ENCODE data around the gene CUL3. TPM values are rescaled to one million over a fixed set of nuclear protein-coding genes. Genes with fewer than 3 reads are reported as not detected.

The CUL3 gene
- total RNA-seq, 2 experiments from 2014 or later: 50.6 to 155 TPM

DNA sequence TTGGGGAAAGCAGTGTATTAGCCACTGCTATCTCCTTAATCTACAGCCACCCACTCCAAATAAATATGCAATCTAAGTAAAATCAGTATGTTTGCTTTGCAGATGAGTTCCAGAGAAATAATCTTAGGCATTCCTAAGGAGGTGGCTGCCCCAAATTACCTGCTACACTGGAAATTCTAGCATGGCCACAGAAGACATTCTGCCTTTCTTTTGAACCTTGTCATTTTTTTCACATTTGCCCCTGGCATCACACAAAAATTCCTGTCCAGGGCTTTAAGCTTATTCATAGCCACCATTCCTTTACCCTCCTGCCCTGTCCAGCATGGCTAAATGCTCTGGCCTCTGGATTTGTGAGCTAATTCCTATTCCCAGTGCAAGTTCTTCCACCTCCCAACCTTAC, 146.4 kb downstream of the CUL3 start:
- BruUV-seq (replicated peaks): no TSS peak
- no peak for DNase-seq (ENCODE audit: low spot score)
- Histone ChIP-seq H3K4me3 (ENCODE audit: low read depth, low read length, poor library complexity, severe bottlenecking) (no peak overlapping the region), H3K4me1 (ENCODE audit: insufficient read depth, low read length, poor library complexity, severe bottlenecking) (no peaks in the 10 kb centered on the region), H3K9me2 (ENCODE audit: insufficient read depth, low read length) (no peaks in the 10 kb centered on the region), H3K9me3 (ENCODE audit: low read length) (no peaks in the 10 kb centered on the region), H3K4me2 (ENCODE audit: low read length) (no peak overlapping the region), H3K79me2 (ENCODE audit: insufficient read depth, low read depth, low read length) (no peaks in the 10 kb centered on the region), H3K27ac (ENCODE audit: low read depth, low read length, poor library complexity, severe bottlenecking) (no peak overlapping the region), H3K36me3 (ENCODE audit: insufficient read depth, low read length) (no peaks in the 10 kb centered on the region), H2AFZ (ENCODE audit: low read length) (no peak overlapping the region), H4K20me1 (ENCODE audit: insufficient read depth, low read length) (no peaks in the 10 kb centered on the region)
- ChIA-PET POLR2A (interaction anchor here (2.1 kb wide), 1 partner anchor 64 kb away, joined by 7 read pairs; no protein-coding TSS in a partner anchor), CTCF (ENCODE audit: unreplicated experiment) (interaction anchor here (0.5 kb wide), 1 partner anchor 34 kb away, joined by 3 read pairs; no protein-coding TSS in a partner anchor)
- TF ChIP-seq, protein P1, sequence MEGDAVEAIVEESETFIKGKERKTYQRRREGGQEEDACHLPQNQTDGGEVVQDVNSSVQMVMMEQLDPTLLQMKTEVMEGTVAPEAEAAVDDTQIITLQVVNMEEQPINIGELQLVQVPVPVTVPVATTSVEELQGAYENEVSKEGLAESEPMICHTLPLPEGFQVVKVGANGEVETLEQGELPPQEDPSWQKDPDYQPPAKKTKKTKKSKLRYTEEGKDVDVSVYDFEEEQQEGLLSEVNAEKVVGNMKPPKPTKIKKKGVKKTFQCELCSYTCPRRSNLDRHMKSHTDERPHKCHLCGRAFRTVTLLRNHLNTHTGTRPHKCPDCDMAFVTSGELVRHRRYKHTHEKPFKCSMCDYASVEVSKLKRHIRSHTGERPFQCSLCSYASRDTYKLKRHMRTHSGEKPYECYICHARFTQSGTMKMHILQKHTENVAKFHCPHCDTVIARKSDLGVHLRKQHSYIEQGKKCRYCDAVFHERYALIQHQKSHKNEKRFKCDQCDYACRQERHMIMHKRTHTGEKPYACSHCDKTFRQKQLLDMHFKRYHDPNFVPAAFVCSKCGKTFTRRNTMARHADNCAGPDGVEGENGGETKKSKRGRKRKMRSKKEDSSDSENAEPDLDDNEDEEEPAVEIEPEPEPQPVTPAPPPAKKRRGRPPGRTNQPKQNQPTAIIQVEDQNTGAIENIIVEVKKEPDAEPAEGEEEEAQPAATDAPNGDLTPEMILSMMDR (conservative IDR thresholded peaks at IDR 0.05; ENCODE audit: low read length): no peak
- no peak for TF ChIP-seq EZH2phosphoT487 (IDR thresholded peaks at IDR 0.05; ENCODE audit: borderline replicate concordance, low read depth, low read length)
- intact Hi-C loops (cut with micrococcal nuclease; ENCODE audit: unreplicated experiment): no loop called here

DNA sequence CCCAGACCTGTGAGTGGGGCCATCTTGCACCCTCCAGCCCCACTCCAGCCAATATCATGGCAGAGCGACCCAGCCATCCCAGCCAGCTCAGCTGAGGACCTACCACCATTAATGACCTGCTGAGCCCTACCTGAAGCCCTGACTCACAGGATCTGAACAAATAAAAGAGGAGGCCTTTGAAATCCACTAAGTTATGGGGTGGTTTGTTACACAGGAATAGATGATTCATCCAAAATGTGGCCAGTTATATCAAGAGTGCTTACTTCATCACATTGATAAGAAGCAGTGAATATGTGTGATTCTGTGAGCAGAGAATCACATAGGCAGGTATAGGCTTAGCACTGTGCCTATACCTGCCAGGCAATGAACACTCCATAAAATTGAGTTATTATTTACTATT, 148.5 kb downstream of the CUL3 start:
- POLR2A ChIA-PET: no interaction called here
- Histone ChIP-seq H3K79me2 (ENCODE audit: insufficient read depth, low read depth, low read length) (no peaks in the 10 kb centered on the region), H3K9me2 (ENCODE audit: insufficient read depth, low read length) (no peaks in the 10 kb centered on the region), H3K4me3 (ENCODE audit: low read depth, low read length, poor library complexity, severe bottlenecking) (no peak overlapping the region), H3K4me2 (ENCODE audit: low read length) (no peak overlapping the region), H2AFZ (ENCODE audit: low read length) (no peak overlapping the region), H4K20me1 (ENCODE audit: insufficient read depth, low read length) (no peaks in the 10 kb centered on the region), H3K27ac (ENCODE audit: low read depth, low read length, poor library complexity, severe bottlenecking) (no peak overlapping the region), H3K36me3 (ENCODE audit: insufficient read depth, low read length) (no peaks in the 10 kb centered on the region), H3K4me1 (ENCODE audit: insufficient read depth, low read length, poor library complexity, severe bottlenecking) (no peaks in the 10 kb centered on the region), H3K9me3 (ENCODE audit: low read length) (no peaks in the 10 kb centered on the region)
- intact Hi-C loops (cut with micrococcal nuclease; ENCODE audit: unreplicated experiment): no loop called here
- no peak for DNase-seq (ENCODE audit: low spot score)
- no TSS peak for BruUV-seq (replicated peaks)
- CTCF ChIA-PET (ENCODE audit: unreplicated experiment): no interaction called here
- TF ChIP-seq, protein P1 (conservative IDR thresholded peaks at IDR 0.05; ENCODE audit: low read length): no peak
- TF ChIP-seq EZH2phosphoT487 (IDR thresholded peaks at IDR 0.05; ENCODE audit: borderline replicate concordance, low read depth, low read length): no peak

DNA sequence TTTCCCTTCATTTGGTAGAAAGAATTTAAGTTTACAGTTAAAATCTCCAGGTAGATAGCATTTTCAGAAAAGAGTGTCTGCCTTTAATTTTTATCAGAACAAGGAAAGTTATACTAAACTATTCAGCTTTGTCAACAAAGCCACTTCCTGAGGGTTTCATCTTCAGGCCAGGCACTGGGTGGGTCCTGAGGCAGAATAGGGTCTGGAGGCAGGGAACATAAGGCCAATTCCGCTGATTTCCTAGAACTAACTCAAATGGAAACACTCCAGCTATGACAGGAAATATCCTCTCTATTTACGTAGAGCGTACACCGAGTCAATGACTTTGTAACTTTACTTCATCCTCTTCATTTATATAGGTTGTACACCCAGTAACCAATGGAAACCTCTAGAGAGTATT, 150.5 kb downstream of the CUL3 start:
- H2AFZ ChIP-seq (ENCODE audit: low read length): no peak overlapping the region; the same call in 1 of the 2 replicates

More for the DNA sequence above, 150.5 kb downstream of the CUL3 start:
- H3K4me2 ChIP-seq (ENCODE audit: low read length): 0 out of 2 replicates have a peak overlapping the region, but pooled peaks have one; percentile 20
- POLR2A ChIA-PET: interaction anchor here (0.7 to 1.5 kb wide), 3 partner anchors 19 to 300 kb away, joined by 3 read pairs; no protein-coding TSS in a partner anchor
- no peak overlapping the region for H3K27ac ChIP-seq (ENCODE audit: low read depth, low read length, poor library complexity, severe bottlenecking)
- H4K20me1 ChIP-seq (ENCODE audit: insufficient read depth, low read length): no peaks in the 10 kb centered on the region
- CTCF ChIA-PET (ENCODE audit: unreplicated experiment): no interaction called here
- no peak for DNase-seq (ENCODE audit: low spot score)
- intact Hi-C loops (cut with micrococcal nuclease; ENCODE audit: unreplicated experiment): no loop called here
- H3K79me2 ChIP-seq (ENCODE audit: insufficient read depth, low read depth, low read length): no peaks in the 10 kb centered on the region
- H3K9me3 ChIP-seq (ENCODE audit: low read length): no peaks in the 10 kb centered on the region
- no peaks in the 10 kb centered on the region for H3K9me2 ChIP-seq (ENCODE audit: insufficient read depth, low read length)
- H3K4me1 ChIP-seq (ENCODE audit: insufficient read depth, low read length, poor library complexity, severe bottlenecking): no peaks in the 10 kb centered on the region
- no peak overlapping the region for H3K4me3 ChIP-seq (ENCODE audit: low read depth, low read length, poor library complexity, severe bottlenecking)
- H3K36me3 ChIP-seq (ENCODE audit: insufficient read depth, low read length): no peaks in the 10 kb centered on the region
- no peak for TF ChIP-seq EZH2phosphoT487 (IDR thresholded peaks at IDR 0.05; ENCODE audit: borderline replicate concordance, low read depth, low read length)
- TF ChIP-seq, protein P1 (conservative IDR thresholded peaks at IDR 0.05; ENCODE audit: low read length): no peak
- BruUV-seq (replicated peaks): no TSS peak
